Measurements from ENCODE around the gene TGFB1I1. TPM values are rescaled to one million over a fixed set of nuclear protein-coding genes. Genes with fewer than 3 reads are reported as not detected.

The TGFB1I1 gene
- total and polyA plus RNA-seq, 2 of the 13 experiments (the other 11 are each of a cell fraction or from before 2014, with no cell fraction given): 0.80 to 2.9 TPM

- TF ChIP-seq, protein P1, sequence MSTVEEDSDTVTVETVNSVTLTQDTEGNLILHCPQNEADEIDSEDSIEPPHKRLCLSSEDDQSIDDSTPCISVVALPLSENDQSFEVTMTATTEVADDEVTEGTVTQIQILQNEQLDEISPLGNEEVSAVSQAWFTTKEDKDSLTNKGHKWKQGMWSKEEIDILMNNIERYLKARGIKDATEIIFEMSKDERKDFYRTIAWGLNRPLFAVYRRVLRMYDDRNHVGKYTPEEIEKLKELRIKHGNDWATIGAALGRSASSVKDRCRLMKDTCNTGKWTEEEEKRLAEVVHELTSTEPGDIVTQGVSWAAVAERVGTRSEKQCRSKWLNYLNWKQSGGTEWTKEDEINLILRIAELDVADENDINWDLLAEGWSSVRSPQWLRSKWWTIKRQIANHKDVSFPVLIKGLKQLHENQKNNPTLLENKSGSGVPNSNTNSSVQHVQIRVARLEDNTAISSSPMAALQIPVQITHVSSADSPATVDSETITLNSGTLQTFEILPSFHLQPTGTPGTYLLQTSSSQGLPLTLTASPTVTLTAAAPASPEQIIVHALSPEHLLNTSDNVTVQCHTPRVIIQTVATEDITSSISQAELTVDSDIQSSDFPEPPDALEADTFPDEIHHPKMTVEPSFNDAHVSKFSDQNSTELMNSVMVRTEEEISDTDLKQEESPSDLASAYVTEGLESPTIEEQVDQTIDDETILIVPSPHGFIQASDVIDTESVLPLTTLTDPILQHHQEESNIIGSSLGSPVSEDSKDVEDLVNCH (CRISPR knock-in tag; IDR thresholded peaks at IDR 0.05): 0 out of 2 replicates have a peak, but pooled peaks have one; percentile 81
- peak; percentile 97 for TF ChIP-seq DNMT3B (CRISPR knock-in tag; conservative IDR thresholded peaks at IDR 0.05)
- peak; percentile 90 for TF ChIP-seq PITX1 (CRISPR knock-in tag; IDR thresholded peaks at IDR 0.05)
- no peak for TF ChIP-seq NFIC (IDR thresholded peaks at IDR 0.05; ENCODE audit: low read length)
- TF ChIP-seq ZNF414 (CRISPR knock-in tag; IDR thresholded peaks at IDR 0.05): peak; percentile 94
- TF ChIP-seq POLR2G (IDR thresholded peaks at IDR 0.05; ENCODE audit: low read depth, low read length): peak; percentile 81
- TF ChIP-seq CBX2 (IDR thresholded peaks at IDR 0.05; ENCODE audit: low read depth, low read length): no peak
- no peak; the same call in 1 of the 2 replicates for TF ChIP-seq CBX2 (CRISPR knock-in tag; IDR thresholded peaks at IDR 0.05; ENCODE audit: low read depth)
- no peak; the same call in 1 of the 2 replicates for TF ChIP-seq ZNF3 (CRISPR knock-in tag; IDR thresholded peaks at IDR 0.05)
- peak; percentile 91 for TF ChIP-seq DRAP1 (CRISPR knock-in tag; IDR thresholded peaks at IDR 0.05)
- peak; percentile 65 for TF ChIP-seq ZBTB21 (CRISPR knock-in tag; IDR thresholded peaks at IDR 0.05)
- 0 out of 2 replicates have a peak, but pooled peaks have one; percentile 30 for TF ChIP-seq ZNF484 (CRISPR knock-in tag; IDR thresholded peaks at IDR 0.05; ENCODE audit: borderline replicate concordance, low read depth)
- peak; percentile 85; the same call in 1 of the 2 replicates for TF ChIP-seq IRX3 (CRISPR knock-in tag; IDR thresholded peaks at IDR 0.05; ENCODE audit: borderline replicate concordance, low read depth)
- TF ChIP-seq, protein P2, sequence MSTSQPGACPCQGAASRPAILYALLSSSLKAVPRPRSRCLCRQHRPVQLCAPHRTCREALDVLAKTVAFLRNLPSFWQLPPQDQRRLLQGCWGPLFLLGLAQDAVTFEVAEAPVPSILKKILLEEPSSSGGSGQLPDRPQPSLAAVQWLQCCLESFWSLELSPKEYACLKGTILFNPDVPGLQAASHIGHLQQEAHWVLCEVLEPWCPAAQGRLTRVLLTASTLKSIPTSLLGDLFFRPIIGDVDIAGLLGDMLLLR (CRISPR knock-in tag; IDR thresholded peaks at IDR 0.05): peak; percentile 93
- TF ChIP-seq NCOA2 (CRISPR knock-in tag; IDR thresholded peaks at IDR 0.05): peak; percentile 72
- TF ChIP-seq GLMP (CRISPR knock-in tag; IDR thresholded peaks at IDR 0.05; ENCODE audit: borderline replicate concordance): no peak
- TF ChIP-seq KDM1A (CRISPR knock-in tag; IDR thresholded peaks at IDR 0.05): no peak; the same call in 1 of the 2 replicates
- peak; percentile 94 for TF ChIP-seq ZNF224 (CRISPR knock-in tag; IDR thresholded peaks at IDR 0.05)
- TF ChIP-seq GATAD1 (CRISPR knock-in tag; IDR thresholded peaks at IDR 0.05): peak; percentile 71; the same call in 1 of the 2 replicates
- peak; percentile 95 for TF ChIP-seq FOXC1 (CRISPR knock-in tag; IDR thresholded peaks at IDR 0.05; ENCODE audit: borderline replicate concordance)
- TF ChIP-seq, protein P3, sequence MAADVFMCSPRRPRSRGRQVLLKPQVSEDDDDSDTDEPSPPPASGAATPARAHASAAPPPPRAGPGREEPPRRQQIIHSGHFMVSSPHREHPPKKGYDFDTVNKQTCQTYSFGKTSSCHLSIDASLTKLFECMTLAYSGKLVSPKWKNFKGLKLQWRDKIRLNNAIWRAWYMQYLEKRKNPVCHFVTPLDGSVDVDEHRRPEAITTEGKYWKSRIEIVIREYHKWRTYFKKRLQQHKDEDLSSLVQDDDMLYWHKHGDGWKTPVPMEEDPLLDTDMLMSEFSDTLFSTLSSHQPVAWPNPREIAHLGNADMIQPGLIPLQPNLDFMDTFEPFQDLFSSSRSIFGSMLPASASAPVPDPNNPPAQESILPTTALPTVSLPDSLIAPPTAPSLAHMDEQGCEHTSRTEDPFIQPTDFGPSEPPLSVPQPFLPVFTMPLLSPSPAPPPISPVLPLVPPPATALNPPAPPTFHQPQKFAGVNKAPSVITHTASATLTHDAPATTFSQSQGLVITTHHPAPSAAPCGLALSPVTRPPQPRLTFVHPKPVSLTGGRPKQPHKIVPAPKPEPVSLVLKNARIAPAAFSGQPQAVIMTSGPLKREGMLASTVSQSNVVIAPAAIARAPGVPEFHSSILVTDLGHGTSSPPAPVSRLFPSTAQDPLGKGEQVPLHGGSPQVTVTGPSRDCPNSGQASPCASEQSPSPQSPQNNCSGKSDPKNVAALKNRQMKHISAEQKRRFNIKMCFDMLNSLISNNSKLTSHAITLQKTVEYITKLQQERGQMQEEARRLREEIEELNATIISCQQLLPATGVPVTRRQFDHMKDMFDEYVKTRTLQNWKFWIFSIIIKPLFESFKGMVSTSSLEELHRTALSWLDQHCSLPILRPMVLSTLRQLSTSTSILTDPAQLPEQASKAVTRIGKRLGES (CRISPR knock-in tag; IDR thresholded peaks at IDR 0.05; ENCODE audit: borderline replicate concordance): no peak
- TF ChIP-seq RFXAP (CRISPR knock-in tag; IDR thresholded peaks at IDR 0.05; ENCODE audit: borderline replicate concordance): peak; percentile 84
These were observed 13.7 kb upstream of the TGFB1I1 start (continued) for GRCh38 chr16:31458073-31458843.
